HG03135 (cell line): ENCODE results near the gene PCGF3.
"Not testable (repeated sequence)": the region's sequence is repeated elsewhere in the genome, so short reads cannot be mapped to it uniquely, and the experiment has no call there.

Source experiments
- ATAC-seq: cut with Tn5 transposase; IDR thresholded peaks from one replicate; pipeline ENCODE4 v1.9.1; 2021; ENCODE audit warnings: mild to moderate bottlenecking, moderate library complexity; ENCODE audit not compliant: unreplicated experiment

Gene PCGF3

DNA sequence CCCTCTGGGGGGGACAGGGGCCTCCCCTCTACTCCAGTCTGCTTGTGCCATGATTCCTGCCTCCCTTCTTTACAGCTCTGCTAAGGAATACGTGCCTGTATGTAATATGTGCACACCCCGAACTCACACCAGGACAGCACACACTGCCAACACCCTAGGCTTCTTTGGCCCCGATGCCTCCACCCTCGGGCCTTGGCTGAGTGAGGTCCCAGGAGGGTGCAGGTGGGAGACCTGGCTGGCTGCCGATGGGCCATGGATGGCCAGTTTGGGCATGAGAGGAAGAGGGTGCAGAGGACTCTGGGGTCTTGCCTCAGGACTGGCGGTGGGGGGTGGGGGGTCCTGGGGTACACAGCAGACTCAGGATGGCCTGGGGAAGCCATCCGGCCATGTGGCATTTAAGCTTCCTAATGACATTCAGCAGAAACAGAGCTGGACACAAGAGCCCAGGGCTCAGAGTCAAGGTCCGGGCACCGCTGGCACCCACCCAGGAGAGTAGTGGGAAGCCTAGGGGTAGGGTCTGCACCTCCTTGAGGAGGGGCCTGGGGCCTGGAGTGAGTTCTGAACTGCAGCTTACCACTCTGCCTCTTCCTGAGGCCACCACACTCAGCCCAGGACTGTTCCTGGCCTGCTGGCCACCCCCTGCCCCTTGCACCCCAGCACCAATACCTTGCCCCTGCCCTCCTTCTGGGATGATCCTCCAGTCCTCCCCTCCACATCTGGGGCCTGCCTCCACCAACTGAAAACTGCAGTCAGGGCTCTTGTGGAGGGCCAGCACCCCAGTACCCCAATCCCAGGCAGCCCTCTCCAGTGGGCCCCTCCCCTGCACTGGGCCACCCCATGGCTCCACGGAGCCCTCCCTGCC is 2.1 kb upstream of the PCGF3 start:
- no peak for ATAC-seq

GRCh38 chr4:704198-704891 is 1.3 kb upstream of the PCGF3 start:
- no peak for ATAC-seq

DNA sequence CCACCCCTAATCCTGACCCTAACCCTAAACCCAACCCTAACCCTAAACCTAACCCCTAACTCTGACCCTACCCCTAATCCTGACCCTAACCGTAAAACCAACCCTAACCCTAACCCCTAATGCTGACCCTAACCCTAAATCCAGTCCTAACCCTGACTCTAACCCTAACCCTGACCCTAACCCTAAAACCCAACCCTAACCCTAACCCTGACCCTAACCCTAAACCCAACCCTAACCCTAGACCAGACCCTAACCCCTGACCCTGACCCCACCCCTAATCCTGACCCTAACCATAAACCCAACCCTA is 708 bp upstream of the PCGF3 start:
- ATAC-seq = no peak

GRCh38 chr4:706083-706633 is 526 bp downstream of the PCGF3 start:
- not testable (repeated sequence) for ATAC-seq

DNA sequence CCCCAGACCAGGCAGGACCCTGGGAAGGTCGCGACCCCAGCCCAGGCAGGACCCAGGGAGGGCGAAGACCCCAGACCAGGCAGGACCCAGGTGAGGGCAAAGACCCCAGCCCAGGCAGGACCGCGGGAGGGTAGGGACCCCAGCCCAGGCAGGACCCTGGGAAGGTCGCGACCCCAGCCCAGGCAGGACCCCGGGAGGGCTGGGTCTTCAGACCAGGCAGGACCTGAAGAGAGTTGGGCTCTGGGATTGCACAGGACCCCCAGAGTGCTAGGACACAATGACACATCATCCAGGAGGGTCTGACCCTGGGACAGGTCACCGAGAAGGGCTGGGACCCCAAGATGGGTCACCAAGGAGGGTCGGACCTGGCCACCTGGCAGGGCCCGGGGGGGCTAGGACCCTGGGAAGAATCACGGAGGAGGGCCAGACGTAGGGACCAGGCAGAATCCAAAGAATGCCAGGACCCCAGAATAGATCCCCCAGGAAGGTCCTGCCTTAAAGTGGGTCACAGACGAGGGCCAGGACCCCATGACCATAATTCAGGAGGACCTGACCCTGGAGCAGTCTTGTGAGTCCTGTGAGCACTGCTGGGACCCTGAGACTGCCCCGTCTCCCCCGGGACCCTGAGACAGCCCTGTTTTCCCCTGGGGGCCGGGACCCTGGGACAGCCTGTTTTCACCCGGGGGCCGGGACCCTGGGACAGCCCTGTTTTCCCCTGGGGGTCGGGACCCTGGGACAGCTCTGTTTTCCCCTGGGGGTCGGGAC is 1.4 kb downstream of the PCGF3 start:
- ATAC-seq = no peak

- no peak for ATAC-seq
Observed at GRCh38 chr4:707929-708630, 2.4 kb downstream of the PCGF3 start.

- ATAC-seq = no peak
Observed at GRCh38 chr4:708631-708933, 3.0 kb downstream of the PCGF3 start.

- no peak for ATAC-seq
Observed at GRCh38 chr4:709348-709747, 3.7 kb downstream of the PCGF3 start.

DNA sequence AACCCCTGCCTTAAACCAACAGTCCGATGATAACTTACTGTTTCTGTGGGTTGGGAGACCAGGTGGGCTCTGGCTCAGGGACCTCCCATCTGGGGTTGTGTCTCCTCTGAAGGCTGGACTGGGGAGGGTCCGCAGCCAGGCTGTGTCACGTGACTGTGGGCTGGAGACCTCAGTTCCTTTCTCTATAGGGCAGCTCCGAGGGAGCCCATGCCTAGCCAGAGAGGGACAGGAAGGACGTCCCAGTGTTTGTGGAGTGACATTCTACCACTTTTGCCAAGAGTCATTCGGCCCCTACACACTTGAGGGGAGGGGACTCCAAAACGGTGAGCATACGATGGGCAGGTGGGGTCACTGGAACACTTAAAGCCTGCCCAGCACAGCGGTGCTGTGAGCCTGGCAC is 4.5 kb downstream of the PCGF3 start:
- no peak for ATAC-seq

DNA sequence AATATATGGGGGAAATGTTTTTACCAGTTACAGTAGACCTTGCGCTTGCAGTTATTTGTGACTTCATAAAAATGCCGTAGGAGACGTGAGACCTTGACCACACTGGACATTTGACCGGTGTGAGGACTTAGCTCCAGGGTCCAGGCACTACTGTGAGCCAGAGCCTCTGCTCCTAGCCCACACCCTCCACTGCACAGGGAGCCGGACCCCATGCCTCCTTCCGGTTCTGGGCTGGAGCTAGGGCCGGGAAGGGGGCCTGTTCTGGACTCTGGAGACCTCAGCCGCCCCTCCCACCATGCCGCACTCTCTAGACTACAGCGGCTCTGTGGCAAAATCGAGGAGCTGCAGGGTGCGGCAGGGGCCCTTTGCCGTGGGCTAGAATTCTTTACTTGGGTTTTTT is 5.3 kb downstream of the PCGF3 start:
- ATAC-seq = no peak

DNA sequence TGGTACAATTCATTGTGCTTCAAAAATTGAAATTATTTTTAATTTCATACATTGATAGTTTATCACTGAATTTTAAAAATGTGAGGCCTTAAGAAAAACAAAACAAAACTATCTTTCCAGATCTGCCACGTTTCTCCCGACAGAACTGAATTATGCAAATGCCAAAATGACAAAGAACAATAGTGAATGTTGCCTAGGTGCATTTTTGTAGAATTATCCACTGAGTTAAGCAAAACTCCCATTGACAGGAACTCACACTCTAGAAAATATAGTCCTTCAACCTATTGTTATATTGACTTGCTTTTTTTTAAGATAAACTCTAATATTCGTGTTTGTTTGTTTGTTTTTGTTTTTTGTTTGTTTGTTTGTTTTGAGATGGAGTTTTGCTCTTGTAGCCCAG is 6.5 kb downstream of the PCGF3 start:
- no peak for ATAC-seq

GRCh38 chr4:712916-713632 is 7.4 kb downstream of the PCGF3 start:
- ATAC-seq = no peak

DNA sequence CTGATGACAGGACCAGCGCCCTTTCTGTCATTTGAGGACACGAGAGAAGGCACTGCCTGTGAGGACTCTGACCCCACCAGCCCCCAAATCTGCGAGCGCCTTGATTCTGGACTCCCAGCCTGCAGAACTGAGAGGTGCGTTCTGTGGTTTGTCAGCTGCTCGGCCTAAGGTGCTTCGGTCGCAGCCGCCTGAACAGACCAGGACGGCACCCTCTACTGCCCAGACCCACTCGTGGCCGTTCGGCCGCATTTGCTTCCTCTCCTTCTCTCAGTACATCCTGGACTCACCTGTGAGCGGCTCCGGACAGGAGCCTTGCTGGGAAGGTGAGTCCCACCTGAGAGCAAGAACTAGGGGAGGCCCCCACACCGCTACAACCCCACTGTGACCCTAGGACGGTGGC is 8.5 kb downstream of the PCGF3 start:
- ATAC-seq = no peak

DNA sequence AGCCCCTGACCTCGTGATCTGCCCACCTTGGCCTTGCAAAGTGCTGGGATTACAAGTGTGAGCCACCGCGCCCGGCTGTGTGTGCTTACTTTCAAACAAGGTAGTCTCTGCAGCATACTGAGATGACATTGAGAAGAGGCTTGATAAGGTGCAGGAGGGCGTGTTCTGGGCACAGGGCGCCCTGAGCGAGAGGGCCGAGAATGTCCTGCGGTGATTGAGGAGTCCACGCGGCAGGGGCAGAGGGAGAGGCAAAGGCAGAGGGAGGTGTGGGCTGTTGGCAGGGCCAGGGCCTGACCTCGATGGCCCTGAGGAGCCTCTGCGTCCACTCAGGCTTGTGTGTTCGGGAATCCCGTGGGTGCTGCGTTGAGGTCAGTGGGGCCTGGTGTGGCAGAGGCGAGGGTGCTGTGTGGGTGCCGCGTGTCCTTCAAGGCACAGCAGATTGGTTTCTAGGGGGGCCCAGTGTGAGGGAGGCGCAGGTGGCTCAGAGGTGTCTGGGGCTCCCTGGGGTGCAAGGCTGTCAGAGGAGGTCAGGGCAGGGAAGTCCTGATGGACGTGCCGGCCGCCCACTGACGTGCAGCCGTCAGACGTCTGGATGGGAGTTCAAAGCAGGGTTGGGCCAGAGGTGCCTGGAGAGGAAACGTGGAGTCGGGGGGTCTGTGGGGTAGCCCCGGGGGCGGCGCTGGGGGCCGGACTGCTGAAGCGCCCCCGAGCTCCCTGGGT is 12.1 kb downstream of the PCGF3 start:
- no peak for ATAC-seq

- no peak for ATAC-seq
Observed at GRCh38 chr4:718460-718859, 12.8 kb downstream of the PCGF3 start.

DNA sequence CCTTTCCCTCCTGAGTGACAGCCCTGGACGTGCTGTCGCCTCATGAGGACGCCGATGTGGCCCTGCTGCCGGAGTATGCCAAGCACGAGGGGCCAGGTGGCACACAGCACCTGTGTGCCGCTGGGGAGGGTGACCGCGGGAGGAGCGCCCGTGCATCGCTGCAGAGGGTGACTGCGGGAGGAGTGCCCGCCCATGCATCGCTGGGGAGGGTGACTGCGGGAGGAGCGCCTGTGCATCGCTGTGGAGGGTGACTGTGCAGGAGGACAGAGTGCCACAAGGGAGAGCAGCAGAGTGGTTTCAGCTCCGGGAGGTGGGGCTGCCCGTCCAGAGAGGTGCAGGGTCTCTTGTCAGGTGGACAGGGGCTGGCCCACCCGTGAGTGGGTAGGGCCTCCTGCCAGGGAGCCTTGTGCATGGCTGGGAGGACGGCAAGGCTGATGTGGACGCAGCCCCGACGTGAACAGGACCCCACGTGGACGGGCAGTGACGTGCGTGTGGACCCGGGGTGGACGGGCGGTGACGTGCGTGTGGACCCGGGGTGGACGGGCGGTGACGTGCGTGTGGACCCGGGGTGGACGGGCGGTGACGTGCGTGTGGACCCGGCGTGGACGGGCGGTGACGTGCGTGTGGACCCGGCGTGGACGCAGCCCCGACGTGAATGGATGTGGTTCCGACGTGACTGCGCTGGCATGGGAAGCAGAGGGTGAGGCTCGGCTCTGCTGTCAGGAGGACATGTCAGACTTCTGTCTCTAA is 14.7 kb downstream of the PCGF3 start:
- no peak for ATAC-seq

- no peak for ATAC-seq
Observed at GRCh38 chr4:721261-722168, 15.9 kb downstream of the PCGF3 start.

DNA sequence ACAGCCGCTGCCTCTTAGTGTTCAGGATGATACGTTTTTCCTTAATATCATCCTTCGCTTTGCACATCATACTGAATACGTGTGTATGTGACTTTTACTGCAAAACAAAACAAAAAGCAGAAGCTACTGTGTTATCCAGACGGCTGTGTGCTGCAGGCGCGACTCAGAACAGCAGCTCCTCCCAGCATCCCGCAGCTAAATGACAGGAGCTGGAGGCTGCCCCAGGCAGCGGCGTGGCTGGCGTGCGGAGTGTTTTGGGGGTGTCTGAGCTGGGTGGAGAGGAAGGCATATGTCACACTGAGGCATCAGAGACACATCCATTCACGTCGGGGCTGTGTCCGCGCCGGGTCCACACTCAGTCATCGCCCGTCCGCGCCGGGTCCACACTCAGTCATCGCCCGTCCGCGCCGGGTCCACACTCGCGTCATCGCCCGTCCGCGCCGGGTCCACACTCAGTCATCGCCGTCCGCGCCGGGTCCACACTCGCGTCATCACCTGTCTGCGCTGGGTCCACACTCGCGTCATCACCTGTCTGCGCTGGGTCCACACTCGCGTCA is 16.6 kb downstream of the PCGF3 start:
- no peak for ATAC-seq
